ENCODE results near the gene PLCL2. TPM values are rescaled to one million over a fixed set of nuclear protein-coding genes. Genes with fewer than 3 reads are reported as not detected.
A peak's percentile ranks its signal among the peaks of the same experiment; 100 is the strongest.

Gene PLCL2
- total and polyA plus RNA-seq, 10 of the 15 experiments (the other 5 are each of a cell fraction or from before 2014, with no cell fraction given), result 7.5 to 37.3 (median 21.7) TPM

DNA sequence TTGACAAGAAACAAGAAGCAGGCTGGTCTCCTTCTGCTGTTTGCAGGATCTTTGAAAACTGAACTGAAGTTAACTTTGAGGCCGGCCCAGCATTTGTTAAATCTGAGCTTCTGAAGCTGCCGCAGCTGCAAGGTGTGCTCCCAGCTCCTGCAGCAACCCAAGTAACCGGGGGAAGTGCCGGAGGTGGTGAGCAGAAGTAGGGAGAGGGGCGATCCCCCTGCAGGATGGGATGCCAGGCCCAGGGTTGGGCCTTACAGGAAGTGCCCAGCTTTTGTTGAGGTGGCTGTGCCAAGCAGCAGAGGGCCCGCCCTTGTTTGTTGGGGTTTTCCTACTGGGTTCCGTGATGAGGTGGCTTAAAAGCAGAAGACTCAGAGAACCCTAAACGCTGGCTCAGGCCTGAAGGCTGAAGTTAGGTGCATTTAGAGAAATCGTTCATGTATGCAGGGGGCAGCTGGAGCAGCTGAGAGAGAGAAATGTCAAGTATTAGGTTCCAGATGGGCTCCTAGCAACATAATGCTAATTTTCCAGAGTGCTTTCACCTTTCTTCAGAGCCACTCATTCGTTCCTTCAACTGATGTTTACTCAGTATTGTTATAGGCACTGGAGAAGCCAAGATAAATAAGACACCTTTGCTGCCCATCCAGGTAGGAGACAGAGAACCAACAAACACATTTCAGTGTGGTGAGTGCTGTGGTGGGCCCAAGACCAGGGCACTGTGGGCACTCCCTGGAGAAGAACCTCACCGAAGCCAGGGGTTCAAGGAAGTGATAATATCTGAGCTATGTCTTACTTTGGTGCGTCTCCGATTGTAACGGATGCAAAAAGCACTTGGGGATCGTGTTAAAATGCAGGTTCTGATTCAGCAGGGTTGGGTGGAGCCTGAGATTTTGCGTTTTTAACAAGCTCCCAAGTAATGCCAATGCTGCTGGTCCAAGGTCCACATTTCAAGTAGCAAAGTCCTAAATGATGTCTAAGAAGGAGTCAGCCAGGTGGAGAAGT is 42.2 kb upstream of the PLCL2 start (continued):
- TF ChIP-seq BHLHE40 (IDR thresholded peaks at IDR 0.05; ENCODE audit: borderline replicate concordance in 1 of 2, low read depth in 2 of 2, low read length in 1 of 2) (peak in 1 of 2 experiments; percentile 7; a peak in 1 of 4 replicates), RELA (IDR thresholded peaks at IDR 0.05; ENCODE audit: borderline replicate concordance, partially characterized antibody) (no peak), CHD1 (IDR thresholded peaks at IDR 0.05; ENCODE audit: low read depth, low read length) (no peak), EGR1 (IDR thresholded peaks at IDR 0.05; ENCODE audit: borderline replicate concordance in 1 of 2, low read depth in 2 of 2, low read length in 2 of 2) (no peak), FOS (IDR thresholded peaks at IDR 0.05; ENCODE audit: borderline replicate concordance, extremely low read depth, insufficient read length) (no peak), EED (IDR thresholded peaks at IDR 0.05; ENCODE audit: low read depth) (peak; percentile 57; the same call in 1 of the 2 replicates), GATAD2B (conservative IDR thresholded peaks at IDR 0.05; ENCODE audit: low read depth) (peak; percentile 89), NFIC (IDR thresholded peaks at IDR 0.05; ENCODE audit: low read depth, low read length) (0 out of 2 replicates have a peak, but pooled peaks have one; percentile 31), RFX5 (IDR thresholded peaks at IDR 0.05; ENCODE audit: low read depth, low read length) (no peak), IKZF1 (conservative IDR thresholded peaks at IDR 0.05) (peak; percentile 70), ZNF274 (IDR thresholded peaks at IDR 0.05; ENCODE audit: insufficient read depth, insufficient read length) (no peak), ZNF217 (IDR thresholded peaks at IDR 0.05) (no peak), SUPT20H (IDR thresholded peaks at IDR 0.05; ENCODE audit: borderline replicate concordance, control insufficient read depth, low read depth, low read length) (no peak), TCF12 (IDR thresholded peaks at IDR 0.05; ENCODE audit: low read depth, low read length) (peak; percentile 59; the same call in 1 of the 2 replicates), SMC3 (IDR thresholded peaks at IDR 0.05; ENCODE audit: borderline replicate concordance, low read length) (no peak), JUND (IDR thresholded peaks at IDR 0.05; ENCODE audit: low read depth, low read length) (no peak)
- TF ChIP-seq, protein P1, sequence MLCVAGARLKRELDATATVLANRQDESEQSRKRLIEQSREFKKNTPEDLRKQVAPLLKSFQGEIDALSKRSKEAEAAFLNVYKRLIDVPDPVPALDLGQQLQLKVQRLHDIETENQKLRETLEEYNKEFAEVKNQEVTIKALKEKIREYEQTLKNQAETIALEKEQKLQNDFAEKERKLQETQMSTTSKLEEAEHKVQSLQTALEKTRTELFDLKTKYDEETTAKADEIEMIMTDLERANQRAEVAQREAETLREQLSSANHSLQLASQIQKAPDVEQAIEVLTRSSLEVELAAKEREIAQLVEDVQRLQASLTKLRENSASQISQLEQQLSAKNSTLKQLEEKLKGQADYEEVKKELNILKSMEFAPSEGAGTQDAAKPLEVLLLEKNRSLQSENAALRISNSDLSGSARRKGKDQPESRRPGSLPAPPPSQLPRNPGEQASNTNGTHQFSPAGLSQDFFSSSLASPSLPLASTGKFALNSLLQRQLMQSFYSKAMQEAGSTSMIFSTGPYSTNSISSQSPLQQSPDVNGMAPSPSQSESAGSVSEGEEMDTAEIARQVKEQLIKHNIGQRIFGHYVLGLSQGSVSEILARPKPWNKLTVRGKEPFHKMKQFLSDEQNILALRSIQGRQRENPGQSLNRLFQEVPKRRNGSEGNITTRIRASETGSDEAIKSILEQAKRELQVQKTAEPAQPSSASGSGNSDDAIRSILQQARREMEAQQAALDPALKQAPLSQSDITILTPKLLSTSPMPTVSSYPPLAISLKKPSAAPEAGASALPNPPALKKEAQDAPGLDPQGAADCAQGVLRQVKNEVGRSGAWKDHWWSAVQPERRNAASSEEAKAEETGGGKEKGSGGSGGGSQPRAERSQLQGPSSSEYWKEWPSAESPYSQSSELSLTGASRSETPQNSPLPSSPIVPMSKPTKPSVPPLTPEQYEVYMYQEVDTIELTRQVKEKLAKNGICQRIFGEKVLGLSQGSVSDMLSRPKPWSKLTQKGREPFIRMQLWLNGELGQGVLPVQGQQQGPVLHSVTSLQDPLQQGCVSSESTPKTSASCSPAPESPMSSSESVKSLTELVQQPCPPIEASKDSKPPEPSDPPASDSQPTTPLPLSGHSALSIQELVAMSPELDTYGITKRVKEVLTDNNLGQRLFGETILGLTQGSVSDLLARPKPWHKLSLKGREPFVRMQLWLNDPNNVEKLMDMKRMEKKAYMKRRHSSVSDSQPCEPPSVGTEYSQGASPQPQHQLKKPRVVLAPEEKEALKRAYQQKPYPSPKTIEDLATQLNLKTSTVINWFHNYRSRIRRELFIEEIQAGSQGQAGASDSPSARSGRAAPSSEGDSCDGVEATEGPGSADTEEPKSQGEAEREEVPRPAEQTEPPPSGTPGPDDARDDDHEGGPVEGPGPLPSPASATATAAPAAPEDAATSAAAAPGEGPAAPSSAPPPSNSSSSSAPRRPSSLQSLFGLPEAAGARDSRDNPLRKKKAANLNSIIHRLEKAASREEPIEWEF (IDR thresholded peaks at IDR 0.05; ENCODE audit: insufficient replicate concordance, low read depth, low read length), result no peak
- TF ChIP-seq, protein P2, sequence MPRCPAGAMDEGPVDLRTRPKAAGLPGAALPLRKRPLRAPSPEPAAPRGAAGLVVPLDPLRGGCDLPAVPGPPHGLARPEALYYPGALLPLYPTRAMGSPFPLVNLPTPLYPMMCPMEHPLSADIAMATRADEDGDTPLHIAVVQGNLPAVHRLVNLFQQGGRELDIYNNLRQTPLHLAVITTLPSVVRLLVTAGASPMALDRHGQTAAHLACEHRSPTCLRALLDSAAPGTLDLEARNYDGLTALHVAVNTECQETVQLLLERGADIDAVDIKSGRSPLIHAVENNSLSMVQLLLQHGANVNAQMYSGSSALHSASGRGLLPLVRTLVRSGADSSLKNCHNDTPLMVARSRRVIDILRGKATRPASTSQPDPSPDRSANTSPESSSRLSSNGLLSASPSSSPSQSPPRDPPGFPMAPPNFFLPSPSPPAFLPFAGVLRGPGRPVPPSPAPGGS (IDR thresholded peaks at IDR 0.05; ENCODE audit: borderline replicate concordance, insufficient read depth, low read depth, low read length, poor library complexity, severe bottlenecking), result no peak
- TF ChIP-seq, protein P3, sequence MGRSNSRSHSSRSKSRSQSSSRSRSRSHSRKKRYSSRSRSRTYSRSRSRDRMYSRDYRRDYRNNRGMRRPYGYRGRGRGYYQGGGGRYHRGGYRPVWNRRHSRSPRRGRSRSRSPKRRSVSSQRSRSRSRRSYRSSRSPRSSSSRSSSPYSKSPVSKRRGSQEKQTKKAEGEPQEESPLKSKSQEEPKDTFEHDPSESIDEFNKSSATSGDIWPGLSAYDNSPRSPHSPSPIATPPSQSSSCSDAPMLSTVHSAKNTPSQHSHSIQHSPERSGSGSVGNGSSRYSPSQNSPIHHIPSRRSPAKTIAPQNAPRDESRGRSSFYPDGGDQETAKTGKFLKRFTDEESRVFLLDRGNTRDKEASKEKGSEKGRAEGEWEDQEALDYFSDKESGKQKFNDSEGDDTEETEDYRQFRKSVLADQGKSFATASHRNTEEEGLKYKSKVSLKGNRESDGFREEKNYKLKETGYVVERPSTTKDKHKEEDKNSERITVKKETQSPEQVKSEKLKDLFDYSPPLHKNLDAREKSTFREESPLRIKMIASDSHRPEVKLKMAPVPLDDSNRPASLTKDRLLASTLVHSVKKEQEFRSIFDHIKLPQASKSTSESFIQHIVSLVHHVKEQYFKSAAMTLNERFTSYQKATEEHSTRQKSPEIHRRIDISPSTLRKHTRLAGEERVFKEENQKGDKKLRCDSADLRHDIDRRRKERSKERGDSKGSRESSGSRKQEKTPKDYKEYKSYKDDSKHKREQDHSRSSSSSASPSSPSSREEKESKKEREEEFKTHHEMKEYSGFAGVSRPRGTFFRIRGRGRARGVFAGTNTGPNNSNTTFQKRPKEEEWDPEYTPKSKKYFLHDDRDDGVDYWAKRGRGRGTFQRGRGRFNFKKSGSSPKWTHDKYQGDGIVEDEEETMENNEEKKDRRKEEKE (IDR thresholded peaks at IDR 0.05), result no peak

Measured in GM12878 (cell line).